Naive thymus-derived CD4-positive, alpha-beta T cell (primary cell): ENCODE measurements around the gene RNF17. TPM values are rescaled to one million over a fixed set of nuclear protein-coding genes. Genes with fewer than 3 reads are reported as not detected.

ENCODE experiments used
- ATAC-seq: fragments of 150-1000 bp; cut with Tn5 transposase; 2 replicates; pipeline ENCODE4 v1.10.0; 2021; ENCODE audit warnings: mild to moderate bottlenecking, moderate library complexity
- CTCF ChIA-PET: fragments of 350-600 bp; sonication (Branson Sonifier 250); formaldehyde crosslinking; loops from one replicate; lab custom pipeline; 2021; ENCODE audit warnings: antibody characterized with exemption; lab: Charles Lee
- POLR2A ChIA-PET: fragments of 350-600 bp; sonication (Branson Sonifier 250); formaldehyde crosslinking; loops from one replicate; lab custom pipeline; 2021; ENCODE audit warnings: antibody characterized with exemption, inconsistent platforms; lab: Charles Lee
- DNase-seq, 9 donors: peaks; one replicate each; pipeline versions ENCODE4 v3.0.0 to v3.0.0-alpha.2; 2020 to 2022; ENCODE audit warnings: mixed read lengths in 1 of 9
- H3K27ac ChIP-seq: one replicate; pipeline ENCODE4 v1.7.0; 2013; ENCODE audit warnings: mild to moderate bottlenecking, low read depth, low read length, moderate library complexity
- H3K27me3 ChIP-seq, 2 donors: one replicate each; pipeline ENCODE4 v1.7.0; 2013; ENCODE audit warnings: low read length in 2 of 2, mild to moderate bottlenecking in 2 of 2, moderate library complexity in 2 of 2; ENCODE audit not compliant: control insufficient read depth in 2 of 2, insufficient read depth in 2 of 2
- H3K36me3 ChIP-seq, 3 experiments: 1 replicate in 2 of 3; 2 replicates in 1 of 3; pipeline ENCODE4 v1.7.0; 2013; ENCODE audit warnings: low read length in 3 of 3, mild to moderate bottlenecking in 3 of 3, moderate library complexity in 1 of 3; ENCODE audit not compliant: insufficient read depth in 3 of 3, control insufficient read depth in 2 of 3
- H3K4me1 ChIP-seq, 2 donors: one replicate each; pipeline ENCODE4 v1.7.0; 2013; ENCODE audit warnings: low read length in 2 of 2, mild to moderate bottlenecking in 2 of 2, moderate library complexity in 1 of 2; ENCODE audit not compliant: control insufficient read depth in 2 of 2, insufficient read depth in 2 of 2
- H3K4me3 ChIP-seq: 2 replicates; pipeline ENCODE4 v1.7.0; 2013; ENCODE audit warnings: mild to moderate bottlenecking, low read length
- H3K9me3 ChIP-seq, 3 experiments: 1 replicate in 2 of 3; 2 replicates in 1 of 3; pipeline ENCODE4 v1.7.0; 2013; ENCODE audit warnings: low read length in 3 of 3; ENCODE audit not compliant: control insufficient read depth in 2 of 3
- H3K27ac Mint-ChIP-seq, 9 donors: one replicate each; pipeline ENCODE4 v1.8.0; 2020 to 2022; ENCODE audit warnings: mixed read lengths in 9 of 9, mild to moderate bottlenecking in 8 of 9, moderate library complexity in 5 of 9, inconsistent platforms in 2 of 9
- H3K27me3 Mint-ChIP-seq, 5 donors: one replicate each; pipeline ENCODE4 v1.8.0; 2021 to 2022; ENCODE audit warnings: mixed read lengths in 5 of 5, mild to moderate bottlenecking in 1 of 5
- H3K36me3 Mint-ChIP-seq, 5 donors: one replicate each; pipeline ENCODE4 v1.8.0; 2020 to 2022; ENCODE audit warnings: mixed read lengths in 5 of 5, mild to moderate bottlenecking in 3 of 5, inconsistent platforms in 1 of 5
- H3K4me1 Mint-ChIP-seq, 7 donors: one replicate each; pipeline ENCODE4 v1.8.0; 2020 to 2022; ENCODE audit warnings: mixed read lengths in 7 of 7, mild to moderate bottlenecking in 3 of 7, inconsistent platforms in 1 of 7
- H3K4me3 Mint-ChIP-seq, 10 donors: one replicate each; pipeline ENCODE4 v1.8.0; 2020 to 2022; ENCODE audit warnings: mild to moderate bottlenecking in 10 of 10, mixed read lengths in 10 of 10, moderate library complexity in 6 of 10, inconsistent platforms in 2 of 10
- H3K9me3 Mint-ChIP-seq, 11 donors: one replicate each; pipeline ENCODE4 v1.8.0; 2020 to 2022; ENCODE audit warnings: mixed read lengths in 11 of 11, mild to moderate bottlenecking in 4 of 11, inconsistent platforms in 1 of 11, moderate library complexity in 1 of 11
- intact Hi-C, 2 donors: fragments of 100-400 bp; cut with micrococcal nuclease; formaldehyde crosslinking; loops; one replicate each; pipeline ENCODE4 v1.15.1; 2023
- polyA plus RNA-seq, 2 donors: library from polyadenylated mRNA; unstranded; fragments of 300-500 nt; fragmentation: Illumina TruSeq; gene quantifications; one replicate each; pipeline ENCODE4 v1.2.3, GENCODE V29; 2021
- total RNA-seq, 6 experiments: library from RNA in 5 of 6; stranded (reverse) in 5 of 6; gene quantifications; 1 replicate in 5 of 6; 2 replicates in 1 of 6; pipeline ENCODE4 v1.2.3 and lab custom pipeline; 2021 to 2026

The RNF17 gene
- total and polyA plus RNA-seq, 7 experiments from 2014 or later = 0.24 to 1.1 (median 0.53) TPM; not detected in 3

GRCh38 chr13:24927810-24928404 lies 163.9 kb downstream of the RNF17 start:
- intact Hi-C loops = loop anchor here in 1 of 2 donors (10.0 kb wide), 2 partner anchors 77 to 763 kb away; partner anchors contain the start of gene SPATA13
- peaks cover 20 to 55% (median 23%) of the 10 kb centered on the region in 5 donors for H3K27me3 Mint-ChIP-seq
- peaks cover 0 to 9% (median 5%) of the 10 kb centered on the region in 7 donors for H3K4me1 Mint-ChIP-seq
- ATAC-seq = no peak
- POLR2A ChIA-PET = no interaction called here
- H3K36me3 Mint-ChIP-seq = peaks cover 0 to under 1% (median 0%) of the 10 kb centered on the region in 5 donors
- DNase-seq = no peak
- no peak overlapping the region for H3K4me3 Mint-ChIP-seq
- no peaks in the 10 kb centered on the region for H3K36me3 ChIP-seq
- H3K4me3 ChIP-seq = no peak overlapping the region
- H3K27me3 ChIP-seq = no peaks in the 10 kb centered on the region
- no peaks in the 10 kb centered on the region for H3K9me3 ChIP-seq
- H3K27ac ChIP-seq = no peak overlapping the region
- CTCF ChIA-PET = no interaction called here
- no peak overlapping the region for H3K27ac Mint-ChIP-seq
- H3K9me3 Mint-ChIP-seq = peaks cover 0 to 2% (median 0%) of the 10 kb centered on the region in 11 donors
- no peaks in the 10 kb centered on the region for H3K4me1 ChIP-seq

- H3K4me1 ChIP-seq = no peaks in the 10 kb centered on the region
- intact Hi-C loops = loop anchor here in 1 of 2 donors (10.0 kb wide), 2 partner anchors 76 to 764 kb away; partner anchors contain the start of gene SPATA13
- no peaks in the 10 kb centered on the region for H3K36me3 ChIP-seq
- Mint-ChIP-seq H3K4me1 (peaks cover 0 to 3% (median 0%) of the 10 kb centered on the region in 7 donors), H3K9me3 (peaks cover 0 to 2% (median 0%) of the 10 kb centered on the region in 11 donors), H3K27ac (no peak overlapping the region), H3K36me3 (peaks cover 0 to 3% (median 0%) of the 10 kb centered on the region in 5 donors), H3K4me3 (no peak overlapping the region), H3K27me3 (peaks cover 27 to 67% (median 33%) of the 10 kb centered on the region in 5 donors)
- POLR2A ChIA-PET = no interaction called here
- CTCF ChIA-PET = no interaction called here
- H3K27me3 ChIP-seq = no peaks in the 10 kb centered on the region
- no peak for ATAC-seq
- H3K9me3 ChIP-seq = no peaks in the 10 kb centered on the region
- DNase-seq = no peak
- no peak overlapping the region for H3K27ac ChIP-seq
- no peak overlapping the region for H3K4me3 ChIP-seq
Measured at GRCh38 chr13:24929196-24929595, 165.2 kb downstream of the RNF17 start.

Other genes with a start within 250 kb of the RNF17 start
- gene ATP12A, start 83.8 kb upstream of the RNF17 start, total RNA-seq = under 1 TPM in 1 of 5 experiments, not detected in 4; 0.39 TPM
- gene ATP12A, start 83.8 kb upstream of the RNF17 start, polyA plus RNA-seq = not detected